Peyer's patch (tissue), 4 donors: ENCODE data around the gene IL21R. TPM values are rescaled to one million over a fixed set of nuclear protein-coding genes. Genes with fewer than 3 reads are reported as not detected.
"Not testable (repeated sequence)": the region's sequence is repeated elsewhere in the genome, so short reads cannot be mapped to it uniquely, and the experiment has no call there.

Source experiments
- DNase-seq, 3 donors: peaks; one replicate each; pipeline ENCODE4 v3.0.0-alpha.2; 2017 to 2019
- H3K27ac ChIP-seq, 4 donors: fragments of 200-600 bp; sonication (generic); one replicate each; pipeline ENCODE4 v1.5.1; 2016 to 2019
- H3K27me3 ChIP-seq, 2 donors: fragments of 200-600 bp; sonication (generic); one replicate each; pipeline ENCODE4 v1.5.1; 2019
- H3K36me3 ChIP-seq, 3 donors: fragments of 200-600 bp; sonication (generic); one replicate each; pipeline ENCODE4 v1.5.1; 2016 to 2019
- H3K4me1 ChIP-seq, 4 donors: fragments of 200-600 bp; sonication (generic); one replicate each; pipeline ENCODE4 v1.5.1; 2016 to 2019
- H3K4me3 ChIP-seq, 4 donors: fragments of 200-600 bp; sonication (generic); 1 replicate in 3 of 4; 2 replicates in 1 of 4; pipeline ENCODE4 v1.5.1; 2016 to 2019; ENCODE audit warnings: mild to moderate bottlenecking in 1 of 4
- H3K9me3 ChIP-seq, 4 donors: fragments of 200-600 bp; sonication (generic); one replicate each; pipeline ENCODE4 v1.5.1; 2016 to 2019; ENCODE audit warnings: mild to moderate bottlenecking in 1 of 4
- CTCF ChIP-seq, 6 experiments: fragments of 450-650 bp in 4 of 6; fragments of 200-600 bp in 2 of 6; sonication (generic) in 1 of 6; IDR thresholded peaks; one replicate each; pipeline ENCODE4 v1.5.1; 2017 to 2019; ENCODE audit warnings: antibody characterized with exemption in 6 of 6, mild to moderate bottlenecking in 3 of 6, moderate library complexity in 1 of 6
- POLR2A ChIP-seq, 2 donors: fragments of 450-650 bp; IDR thresholded peaks; one replicate each; pipeline ENCODE4 v1.5.1; 2017; ENCODE audit warnings: antibody characterized with exemption in 2 of 2, mild to moderate bottlenecking in 2 of 2, moderate library complexity in 2 of 2
- total RNA-seq, 4 donors: library from RNA; depleted of rRNA; stranded (reverse); fragments of >200 nt; gene quantifications; one replicate each; pipeline ENCODE4 v1.1.0, GENCODE V29; 2016

Gene IL21R
- total RNA-seq, 4 donors from 2014 or later, result 0.18 to 4.1 (median 1.3) TPM; not detected in 1

GRCh38 chr16:27455700-27456099 lies 53.7 kb downstream of the IL21R start:
- Histone ChIP-seq H3K4me3 (no peak overlapping the region), H3K27me3 (no peaks in the 10 kb centered on the region), H3K36me3 (peaks cover 0 to 6% (median 0%) of the 10 kb centered on the region in 3 donors), H3K27ac (no peak overlapping the region), H3K4me1 (peaks cover 0 to 8% (median 2%) of the 10 kb centered on the region in 4 donors), H3K9me3 (no peaks in the 10 kb centered on the region)
- TF ChIP-seq POLR2A (IDR thresholded peaks at IDR 0.05) (no peak), CTCF (IDR thresholded peaks at IDR 0.05) (no peak)
- DNase-seq, result no peak

GRCh38 chr16:27457605-27457900 lies 55.6 kb downstream of the IL21R start:
- not testable (repeated sequence) for DNase-seq, H3K4me1 ChIP-seq, H3K9me3 ChIP-seq, H3K27ac ChIP-seq, H3K4me3 ChIP-seq, H3K27me3 ChIP-seq
- peaks cover 0 to 24% (median 0%) of the 10 kb centered on the region in 3 donors for H3K36me3 ChIP-seq

GRCh38 chr16:27458258-27458657 lies 56.3 kb downstream of the IL21R start:
- TF ChIP-seq POLR2A (IDR thresholded peaks at IDR 0.05), result no peak
- TF ChIP-seq CTCF (IDR thresholded peaks at IDR 0.05), result no peak
- Histone ChIP-seq H3K27ac (no peak overlapping the region), H3K4me3 (no peak overlapping the region), H3K4me1 (no peaks in the 10 kb centered on the region), H3K9me3 (no peaks in the 10 kb centered on the region), H3K36me3 (peaks cover 0 to 31% (median 0%) of the 10 kb centered on the region in 3 donors), H3K27me3 (no peaks in the 10 kb centered on the region)
- DNase-seq, result no peak

DNA sequence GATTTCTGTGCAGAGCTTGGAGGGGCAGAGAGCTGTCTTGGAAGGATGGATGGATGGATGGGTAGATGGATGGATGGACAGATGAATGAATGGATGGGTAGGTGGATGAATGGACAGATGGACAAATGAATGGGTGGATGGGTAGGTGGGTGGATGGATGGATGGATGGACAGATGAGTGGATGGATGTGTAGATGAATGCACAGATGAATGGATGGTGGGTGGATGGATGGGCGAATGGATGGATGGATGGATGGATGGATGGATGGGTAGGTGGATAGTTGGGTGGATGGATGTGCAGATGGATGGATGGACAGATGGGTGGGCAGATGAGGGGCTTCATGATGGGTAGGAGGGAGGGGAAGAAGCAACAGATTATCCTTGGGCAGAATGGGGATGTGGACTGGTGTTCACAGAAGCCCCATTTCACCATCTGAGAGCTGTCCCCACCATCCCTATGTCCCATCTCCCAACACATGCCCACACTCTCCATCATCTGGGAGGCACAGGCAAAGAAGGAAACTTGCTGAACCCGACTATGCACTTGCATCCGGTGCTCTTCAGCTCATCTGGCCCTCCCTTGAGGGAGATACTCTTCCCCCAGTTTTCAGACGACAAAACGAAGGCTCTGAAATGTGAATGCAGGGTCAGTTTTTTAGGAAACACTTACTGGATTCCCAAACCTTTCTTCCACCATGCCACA lies 57.2 kb downstream of the IL21R start:
- Histone ChIP-seq H3K4me1 (no peaks in the 10 kb centered on the region), H3K36me3 (peaks cover 0 to 40% (median 0%) of the 10 kb centered on the region in 3 donors), H3K27ac (no peak overlapping the region), H3K9me3 (no peaks in the 10 kb centered on the region), H3K4me3 (no peak overlapping the region), H3K27me3 (no peaks in the 10 kb centered on the region)
- DNase-seq, result no peak
- TF ChIP-seq CTCF (IDR thresholded peaks at IDR 0.05), result no peak
- no peak for TF ChIP-seq POLR2A (IDR thresholded peaks at IDR 0.05)

GRCh38 chr16:27460213-27460612 lies 58.2 kb downstream of the IL21R start:
- peaks cover 0 to 51% (median 0%) of the 10 kb centered on the region in 3 donors for H3K36me3 ChIP-seq
- no peak overlapping the region for H3K27ac ChIP-seq
- H3K9me3 ChIP-seq, result no peaks in the 10 kb centered on the region
- no peaks in the 10 kb centered on the region for H3K4me1 ChIP-seq
- H3K27me3 ChIP-seq, result no peaks in the 10 kb centered on the region
- TF ChIP-seq POLR2A (IDR thresholded peaks at IDR 0.05) (no peak), CTCF (IDR thresholded peaks at IDR 0.05) (no peak)
- no peak overlapping the region for H3K4me3 ChIP-seq
- DNase-seq, result no peak

DNA sequence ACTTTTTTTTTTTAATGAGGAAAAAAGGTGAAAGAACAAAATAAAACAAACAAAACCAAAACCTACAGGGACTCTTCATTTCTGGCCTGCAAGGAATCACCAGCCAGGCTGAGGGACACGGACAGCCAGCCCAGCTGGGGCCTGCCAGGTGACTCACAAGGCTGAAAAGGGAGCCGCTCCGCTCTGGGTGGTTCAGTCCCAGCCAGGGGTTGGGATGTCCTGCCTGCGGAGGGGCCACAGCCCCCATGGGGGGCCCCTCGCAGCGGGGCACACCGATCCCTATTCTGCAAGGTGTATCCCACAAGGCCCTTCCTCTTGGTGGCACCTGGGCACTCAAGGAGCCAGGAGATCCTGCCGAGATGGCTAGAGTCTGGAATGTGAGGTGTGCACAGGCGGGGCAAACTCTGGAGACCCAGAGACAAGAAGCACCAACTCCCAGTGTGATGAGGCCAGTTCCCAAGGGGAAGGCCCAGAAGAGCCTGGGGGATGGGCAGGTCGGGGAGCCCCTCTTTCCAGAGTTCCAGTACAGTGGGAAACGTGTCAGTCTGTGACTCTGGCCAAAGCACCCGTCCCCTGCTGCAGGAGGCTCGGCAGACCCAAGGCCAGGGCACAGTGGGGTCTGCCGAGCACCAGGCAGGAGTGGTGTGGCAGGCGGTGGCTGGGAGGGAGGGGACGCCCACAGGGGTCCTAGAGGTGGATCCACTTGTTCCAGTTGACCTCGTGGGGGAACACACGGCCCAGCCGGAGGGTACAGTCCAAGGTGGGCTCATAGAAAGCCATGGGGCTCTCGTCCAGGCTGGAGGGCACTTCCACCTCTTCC lies 58.9 kb downstream of the IL21R start:
- Histone ChIP-seq H3K27ac (no peak overlapping the region), H3K27me3 (no peaks in the 10 kb centered on the region), H3K4me3 (no peak overlapping the region), H3K4me1 (no peaks in the 10 kb centered on the region), H3K36me3 (peaks cover 0 to 57% (median 0%) of the 10 kb centered on the region in 3 donors), H3K9me3 (no peaks in the 10 kb centered on the region)
- no peak for DNase-seq
- TF ChIP-seq POLR2A (IDR thresholded peaks at IDR 0.05) (no peak), CTCF (IDR thresholded peaks at IDR 0.05) (no peak)
